ENCODE data around the gene CDK11B. TPM values are rescaled to one million over a fixed set of nuclear protein-coding genes. Genes with fewer than 3 reads are reported as not detected.

The CDK11B gene
- total and polyA plus RNA-seq, 2 experiments from 2014 or later: 22.4 to 76.7 TPM

GRCh38 chr1:1671365-1672119 is 12.7 kb upstream of the CDK11B start (continued):
- no peak for TF ChIP-seq EZH2 (IDR thresholded peaks at IDR 0.05; ENCODE audit: low read depth, unreplicated experiment)

- no peak for DNase-seq (ENCODE audit: low spot score)
- TF ChIP-seq ZNF462 (CRISPR knock-in tag; IDR thresholded peaks at IDR 0.05): no peak
- no peak for TF ChIP-seq REST (IDR thresholded peaks at IDR 0.05; ENCODE audit: unreplicated experiment)
- TF ChIP-seq ZNF114 (CRISPR knock-in tag; IDR thresholded peaks at IDR 0.05): no peak
- no peak for TF ChIP-seq ETS1 (IDR thresholded peaks at IDR 0.05)
- TF ChIP-seq EZH2 (IDR thresholded peaks at IDR 0.05; ENCODE audit: low read depth, unreplicated experiment): no peak
- TF ChIP-seq ZNF331 (CRISPR knock-in tag; IDR thresholded peaks at IDR 0.05; ENCODE audit: low read depth): no peak
- TF ChIP-seq NANOG (IDR thresholded peaks at IDR 0.05; ENCODE audit: borderline replicate concordance): no peak
- no peak for TF ChIP-seq CREB1 (CRISPR knock-in tag; IDR thresholded peaks at IDR 0.05; ENCODE audit: low read depth)
- TF ChIP-seq STAT1 (IDR thresholded peaks at IDR 0.05; ENCODE audit: unreplicated experiment): no peak
Observed at GRCh38 chr1:1670866-1671265, 12.1 kb upstream of the CDK11B start.

More at GRCh38 chr1:1670866-1671265, 12.1 kb upstream of the CDK11B start:
- Histone ChIP-seq H3K27me3 (ENCODE audit: insufficient read depth) (no peaks in the 10 kb centered on the region), H2AFZ (no peak overlapping the region), H3K4me3 (no peak overlapping the region), H3F3A (replicated peaks; ENCODE audit: low read depth) (0 out of 2 replicates have a peak, but pooled peaks cover 6% of the 10 kb centered on the region), H4K20me1 (replicated peaks; ENCODE audit: insufficient read depth) (no peaks in the 10 kb centered on the region; the same call in 1 of the 2 replicates), H3K79me2 (replicated peaks; ENCODE audit: insufficient read depth) (no peaks in the 10 kb centered on the region), H3K9me2 (ENCODE audit: insufficient read depth) (no peaks in the 10 kb centered on the region), H3K4me1 (ENCODE audit: insufficient read depth) (no peaks in the 10 kb centered on the region), H3K27ac (ENCODE audit: low read depth) (no peak overlapping the region), H3K4me2 (no peak overlapping the region), H3K36me3 (ENCODE audit: insufficient read depth) (no peaks in the 10 kb centered on the region)
- H3K36me3 Mint-ChIP-seq (ENCODE audit: low read depth): peaks cover 44% of the 10 kb centered on the region
- ATAC-seq: no peak
- H3K27me3 Mint-ChIP-seq (ENCODE audit: insufficient read depth, low read depth, poor library complexity): peaks cover 7% of the 10 kb centered on the region
- no peak overlapping the region for H3K4me3 Mint-ChIP-seq
- no peaks in the 10 kb centered on the region for H3K4me1 Mint-ChIP-seq
- no peaks in the 10 kb centered on the region for H3K9me3 Mint-ChIP-seq
- H3K27ac Mint-ChIP-seq: no peak overlapping the region
